Measurements from ENCODE around the gene OPALIN.
"Not testable (repeated sequence)": the region's sequence is repeated elsewhere in the genome, so short reads cannot be mapped to it uniquely, and the experiment has no call there.

The OPALIN gene

DNA sequence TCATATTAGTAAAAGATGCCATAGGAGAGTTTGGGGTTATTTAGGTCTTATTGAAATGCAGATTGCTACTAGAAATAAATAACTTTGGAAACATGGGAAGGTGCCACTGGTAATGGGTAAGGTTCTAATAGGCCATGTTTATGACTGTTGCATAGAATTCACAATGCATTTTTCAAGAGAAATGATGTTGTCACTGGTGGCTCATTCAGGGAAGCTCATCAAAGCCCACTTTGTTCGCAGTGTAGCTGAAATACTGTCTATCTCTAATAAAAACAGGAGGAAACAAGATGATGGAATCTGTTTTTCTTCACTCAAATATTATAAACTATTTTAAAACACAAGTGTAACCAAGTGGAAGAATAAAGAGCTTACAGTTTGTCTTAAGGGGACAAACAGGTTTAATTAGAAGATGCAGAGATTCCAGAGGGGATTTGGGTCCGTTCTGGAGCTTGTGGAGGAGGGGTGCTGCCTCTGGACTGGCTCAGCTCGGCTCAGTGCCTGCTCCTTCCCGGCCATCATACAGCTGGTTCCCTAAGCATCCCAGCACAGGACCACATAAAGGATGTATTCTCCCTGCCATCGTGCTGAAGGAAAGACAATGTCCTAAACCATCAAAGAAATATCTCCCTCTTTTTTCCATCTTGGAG is 20.4 kb downstream of the OPALIN start:
- no peak for DNase-seq (ENCODE audit: low read depth)

DNA sequence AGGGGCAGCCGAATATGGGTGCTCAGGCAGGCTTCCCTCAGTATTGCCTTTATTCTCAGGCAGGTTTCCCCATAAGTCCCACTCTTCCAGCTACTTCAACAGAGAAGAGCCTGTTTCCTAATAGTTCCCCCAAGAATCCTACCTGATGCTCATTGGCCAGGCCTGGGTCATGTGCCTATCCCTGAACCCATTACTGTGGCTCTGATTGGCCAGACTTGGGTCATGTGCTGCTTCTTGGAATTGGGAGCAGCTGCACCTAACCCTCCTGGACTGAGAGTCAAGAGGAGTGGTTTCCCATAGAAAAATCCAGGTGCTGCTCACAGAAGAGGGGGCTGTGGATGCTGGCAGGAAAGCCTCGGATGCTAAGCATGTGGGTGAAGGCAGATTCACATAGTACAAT is 21.7 kb downstream of the OPALIN start:
- DNase-seq (ENCODE audit: low read depth), result no peak

DNA sequence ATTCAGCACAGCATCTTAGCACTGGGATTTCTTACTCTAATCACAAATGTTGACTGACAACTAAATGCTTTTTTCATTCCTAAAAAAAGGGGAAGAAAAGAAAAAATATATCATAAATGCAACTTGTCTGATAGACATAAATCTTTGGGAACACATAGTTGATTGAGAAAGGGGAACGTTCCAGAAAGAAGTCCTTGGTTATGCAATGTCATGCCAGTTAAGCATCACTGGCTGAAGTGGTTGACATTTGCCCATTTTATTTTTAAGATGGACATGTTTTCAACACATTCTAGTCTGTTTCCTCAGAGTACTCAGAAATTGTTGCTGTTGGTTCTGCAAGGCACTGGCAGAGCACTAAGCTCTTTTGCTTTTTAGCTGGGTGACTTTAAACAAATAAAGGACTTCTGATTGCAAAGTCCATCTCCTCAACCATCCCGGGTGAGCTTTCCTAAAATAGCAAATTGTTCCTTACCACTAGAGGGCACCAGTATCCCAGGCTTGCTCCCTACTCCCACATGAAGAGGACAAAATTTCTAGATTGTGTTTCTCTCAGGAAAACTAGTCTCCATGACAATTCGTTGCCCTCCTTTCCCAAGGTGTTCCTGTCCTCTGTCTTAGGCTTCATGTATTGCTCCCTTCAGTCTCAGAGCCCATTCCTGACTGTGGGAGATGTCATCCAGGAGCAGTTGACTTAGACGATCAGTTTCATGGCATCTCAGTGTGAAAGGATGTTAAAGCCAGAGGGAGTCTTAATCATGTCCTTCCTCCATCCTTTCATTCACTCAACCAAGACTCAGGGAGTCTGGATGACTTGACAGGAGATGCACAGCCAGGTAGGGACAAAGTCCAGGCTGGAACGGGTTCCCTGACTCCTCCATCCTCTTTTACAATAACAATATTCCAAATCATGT is 23.9 kb downstream of the OPALIN start:
- DNase-seq (ENCODE audit: low read depth), result peak; percentile 17

DNA sequence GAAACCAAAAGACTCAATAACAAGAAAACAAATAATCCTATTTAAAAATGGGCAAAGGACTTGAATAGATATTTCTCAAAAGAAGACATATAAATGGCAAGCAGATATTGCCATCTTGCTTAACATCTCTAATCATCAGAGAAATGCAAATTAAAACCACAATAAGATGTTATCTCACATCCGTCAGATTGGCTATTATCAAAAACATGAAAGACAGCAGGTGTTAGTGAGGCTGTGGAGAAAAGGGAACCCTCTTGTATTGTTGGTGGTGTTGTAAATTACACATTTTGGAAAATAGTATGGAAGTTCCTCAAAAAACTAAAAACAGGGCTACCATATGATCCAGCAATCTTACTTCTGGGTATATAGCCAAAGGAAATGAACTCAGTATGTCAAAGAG is 25.7 kb downstream of the OPALIN start:
- no peak for DNase-seq (ENCODE audit: low read depth)

DNA sequence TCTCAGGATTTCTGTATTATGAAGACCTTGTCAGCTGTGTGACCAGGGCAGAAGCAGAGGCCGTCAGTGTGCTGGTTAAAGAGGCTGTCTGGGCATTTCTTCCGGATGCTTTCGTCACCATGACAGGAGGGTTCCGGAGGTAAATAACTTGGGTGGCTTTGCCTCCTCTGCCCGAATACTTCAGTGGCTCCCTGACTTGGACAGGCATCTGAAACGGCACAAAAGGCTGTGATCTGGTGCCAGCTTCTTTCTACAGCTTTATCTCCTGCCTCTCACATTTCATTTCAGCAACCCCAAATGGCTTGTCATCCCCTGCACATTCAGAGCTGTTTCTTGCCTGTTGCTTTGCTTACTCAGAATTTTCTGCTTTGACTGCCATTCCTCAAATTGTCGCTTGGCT is 31.3 kb downstream of the OPALIN start:
- DNase-seq (ENCODE audit: low read depth), result no peak

DNA sequence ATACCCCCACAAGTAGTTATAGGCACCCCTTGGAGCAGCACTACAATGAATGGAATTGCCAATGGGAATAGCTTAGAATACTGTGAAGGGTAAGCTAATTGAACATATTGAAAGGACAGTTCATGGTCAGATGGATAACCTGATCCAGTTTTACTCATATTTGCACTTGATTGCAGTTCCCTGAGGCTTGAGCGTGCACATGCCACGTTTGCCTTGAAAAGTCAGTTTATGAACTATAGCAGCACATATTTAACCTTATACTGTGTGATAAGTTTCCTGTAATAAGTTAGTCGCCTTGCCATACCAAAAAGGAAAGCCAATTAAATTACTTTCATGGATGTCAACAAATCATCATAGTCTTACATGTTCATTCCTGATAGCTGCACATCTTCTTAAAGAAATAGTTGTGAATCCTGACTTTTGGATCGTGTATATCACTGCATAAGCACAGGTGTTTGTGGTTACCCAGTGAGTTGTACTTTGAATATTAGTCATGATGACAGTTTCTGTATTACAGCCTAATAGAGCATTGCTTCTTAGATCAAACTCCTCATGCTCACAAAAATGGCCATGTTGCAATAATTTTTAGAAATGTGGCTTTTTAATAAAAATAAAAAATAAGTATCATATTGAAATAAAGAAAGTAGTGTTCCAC is 33.0 kb downstream of the OPALIN start:
- no peak for DNase-seq (ENCODE audit: low read depth)

DNA sequence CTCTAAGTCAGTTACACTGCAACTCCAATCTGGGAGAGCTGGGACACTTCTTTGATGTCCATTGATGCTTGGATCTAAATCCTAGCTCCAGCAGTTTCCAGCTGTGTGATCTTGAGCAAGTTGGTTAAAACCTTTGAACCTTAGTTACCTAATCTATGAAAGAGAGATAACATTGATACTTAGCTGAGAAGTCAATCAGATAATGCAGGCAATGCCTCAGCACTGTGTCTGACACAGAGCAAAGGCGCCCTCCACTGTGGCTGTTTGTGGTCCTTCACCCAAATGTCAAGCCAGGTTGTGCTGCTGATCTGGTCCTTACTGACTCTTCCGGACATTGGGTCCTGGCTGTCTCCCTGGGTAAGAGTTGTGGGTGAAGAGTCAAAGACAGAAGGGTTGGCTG is 34.4 kb downstream of the OPALIN start:
- DNase-seq (ENCODE audit: low read depth), result no peak

DNA sequence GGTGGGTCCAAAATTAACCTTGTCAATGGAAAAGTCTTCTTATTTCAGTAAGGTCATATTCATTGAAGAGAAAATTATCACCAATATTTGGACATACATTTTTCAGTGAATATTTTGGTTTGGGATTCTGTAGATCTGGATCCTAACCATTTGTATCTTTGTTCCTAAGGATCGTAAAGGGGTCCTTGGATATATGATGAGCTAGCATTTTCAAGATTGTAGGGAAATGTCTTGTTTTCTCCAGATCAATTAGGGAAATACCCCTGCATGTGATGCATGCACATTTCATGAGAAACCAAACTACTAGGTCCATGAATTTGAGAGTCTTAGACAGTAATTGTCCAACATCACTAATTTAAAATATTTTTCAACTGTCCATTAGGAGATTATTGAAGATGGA is 36.5 kb downstream of the OPALIN start:
- no peak for DNase-seq (ENCODE audit: low read depth)

DNA sequence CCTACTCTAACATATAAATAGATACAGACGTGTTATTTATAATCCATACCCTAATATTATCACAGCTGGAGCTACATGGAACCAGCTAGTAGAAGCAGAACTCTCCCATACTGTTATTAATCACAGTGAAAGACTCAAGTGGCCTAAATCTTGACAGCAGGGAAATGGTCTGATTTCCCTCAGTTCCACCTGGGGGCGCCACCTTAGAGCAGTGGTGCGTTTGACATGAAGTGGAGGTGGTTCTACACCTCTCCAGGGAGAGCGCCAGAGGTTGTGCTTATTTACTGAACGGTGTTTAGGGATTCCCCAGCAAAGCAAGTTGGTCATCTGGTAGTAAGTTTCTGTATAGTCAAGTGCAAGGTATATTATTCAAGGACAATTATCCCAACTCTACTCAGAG is 37.0 kb downstream of the OPALIN start:
- no peak for DNase-seq (ENCODE audit: low read depth)

DNA sequence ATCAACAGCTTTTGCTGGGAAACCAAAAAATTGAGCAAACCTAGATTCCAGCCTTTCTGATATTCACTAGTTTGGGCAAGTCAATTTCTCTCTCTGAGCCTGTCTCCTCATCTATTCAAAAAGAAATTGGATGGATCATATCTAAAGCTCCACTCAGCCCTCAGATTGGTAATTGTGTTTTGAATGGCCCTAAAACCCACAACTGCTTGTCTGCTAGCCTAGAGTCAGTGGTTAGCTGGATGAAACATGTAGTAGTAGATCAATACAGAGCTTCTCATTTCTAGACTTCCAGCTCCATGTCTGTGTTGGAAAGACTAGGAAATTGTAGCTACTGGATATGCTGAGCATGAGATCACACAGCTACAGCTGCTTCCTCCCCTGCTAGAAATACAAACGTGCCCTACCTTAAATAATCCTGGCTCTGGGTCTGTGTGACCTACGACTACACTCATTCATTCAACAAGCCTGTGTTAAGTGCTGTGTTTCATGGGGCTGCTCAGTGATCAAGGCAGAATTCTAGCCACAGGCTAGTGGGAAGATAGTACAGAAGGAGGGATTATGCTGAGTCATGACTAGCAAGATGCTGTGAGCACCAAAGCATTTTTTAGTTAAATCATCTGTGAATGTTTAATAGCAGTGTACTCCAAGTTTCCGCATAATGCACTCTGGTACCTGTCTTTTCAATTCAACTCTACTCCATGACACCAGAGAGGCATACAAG is 38.9 kb downstream of the OPALIN start:
- DNase-seq (ENCODE audit: low read depth), result no peak

DNA sequence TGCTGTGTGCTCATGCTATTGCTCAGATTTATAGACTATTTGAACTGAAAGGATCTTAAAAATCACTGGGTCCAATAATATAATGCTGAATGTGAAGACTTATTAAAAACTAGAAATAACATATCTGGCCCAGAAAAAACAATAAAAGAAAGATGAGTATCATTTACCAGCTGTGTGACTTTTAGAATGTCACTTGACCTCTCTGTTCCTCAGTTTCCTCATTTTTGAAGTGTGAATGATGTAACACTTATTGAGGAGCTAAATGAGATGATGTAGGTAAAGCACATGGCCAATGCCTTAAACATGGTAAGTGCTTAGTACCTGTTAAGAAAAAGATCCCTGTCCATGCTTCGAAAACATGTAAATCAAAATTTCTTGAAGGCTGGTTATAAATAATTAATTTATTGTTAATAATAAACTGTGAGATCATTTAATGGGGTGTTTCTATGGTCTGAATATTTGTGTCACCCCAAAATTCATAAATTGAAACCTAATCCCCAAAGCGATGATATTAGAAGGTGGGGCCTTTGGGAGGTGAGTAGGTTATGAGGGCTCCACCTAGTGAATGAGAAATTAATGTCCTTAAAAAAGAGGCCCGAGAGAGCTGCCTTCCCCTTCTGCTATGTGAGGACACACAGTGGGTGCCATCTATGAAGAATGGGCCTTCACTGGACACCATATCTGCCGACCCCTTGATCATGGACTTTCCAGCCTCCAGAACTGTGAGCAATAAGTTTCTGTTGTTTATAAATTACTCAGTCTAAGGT is 41.6 kb downstream of the OPALIN start:
- DNase-seq (ENCODE audit: low read depth), result no peak

DNA sequence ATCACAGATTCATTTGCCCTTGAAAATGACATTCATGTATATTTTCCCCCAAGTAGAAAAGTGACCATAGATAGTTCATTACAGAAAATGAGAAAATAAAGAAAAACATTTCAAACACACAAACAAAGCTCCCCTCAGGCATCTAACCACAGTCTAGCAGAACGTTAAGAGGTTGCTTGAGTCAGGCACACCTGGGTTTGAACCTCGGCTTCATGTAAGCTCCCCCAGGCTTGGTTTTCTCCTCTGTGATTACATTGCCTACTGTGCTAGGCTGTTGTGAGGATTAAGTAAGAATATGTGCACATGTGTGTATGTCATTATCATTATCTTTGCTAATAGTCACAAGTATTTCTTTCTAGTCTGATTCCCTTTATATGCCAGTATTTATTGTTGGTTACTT is 45.5 kb downstream of the OPALIN start:
- DNase-seq (ENCODE audit: low read depth), result no peak

DNA sequence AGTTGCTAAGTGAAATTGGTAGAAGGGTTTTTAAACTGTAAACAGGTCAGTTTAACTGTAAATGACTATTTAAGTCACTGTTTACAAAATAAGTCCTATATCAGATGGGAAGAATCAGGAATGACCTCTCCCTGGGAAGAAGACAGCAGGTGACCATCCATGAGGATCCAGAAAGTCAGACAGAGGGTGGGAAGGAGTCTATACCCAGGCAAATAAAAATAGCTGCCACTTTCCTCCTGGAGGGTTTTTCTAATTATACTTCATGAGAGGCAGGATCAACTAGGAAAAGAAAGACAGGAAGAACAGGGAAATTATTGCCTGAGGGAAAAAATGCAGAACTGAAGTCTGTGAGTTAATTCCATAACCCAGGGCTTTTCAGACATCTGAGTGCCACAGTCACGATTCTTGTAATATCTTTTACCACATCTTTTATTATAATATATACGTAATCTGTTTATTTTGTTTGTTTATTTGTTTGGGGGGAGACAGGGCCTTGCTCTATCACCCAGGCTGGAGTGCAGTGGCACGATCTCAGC is 47.6 kb downstream of the OPALIN start:
- no peak for DNase-seq (ENCODE audit: low read depth)

DNA sequence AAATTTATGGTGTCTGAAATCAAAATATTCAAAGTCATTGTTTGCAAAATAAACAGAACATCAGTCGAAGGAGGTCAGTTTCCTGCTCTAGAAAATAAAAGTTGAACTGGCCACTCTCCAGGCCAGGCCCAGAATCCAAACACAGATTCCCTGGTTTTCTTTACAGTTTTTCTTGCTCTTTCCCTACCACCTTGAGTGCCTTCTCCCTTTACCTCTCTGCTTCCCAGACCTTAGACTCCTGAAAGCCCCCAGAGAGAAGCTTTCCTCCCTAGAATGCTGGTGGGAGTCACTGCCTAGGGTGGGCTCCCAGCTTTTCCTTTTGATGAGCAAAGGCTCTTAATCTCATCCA is 48.5 kb downstream of the OPALIN start:
- no peak for DNase-seq (ENCODE audit: low read depth)

DNA sequence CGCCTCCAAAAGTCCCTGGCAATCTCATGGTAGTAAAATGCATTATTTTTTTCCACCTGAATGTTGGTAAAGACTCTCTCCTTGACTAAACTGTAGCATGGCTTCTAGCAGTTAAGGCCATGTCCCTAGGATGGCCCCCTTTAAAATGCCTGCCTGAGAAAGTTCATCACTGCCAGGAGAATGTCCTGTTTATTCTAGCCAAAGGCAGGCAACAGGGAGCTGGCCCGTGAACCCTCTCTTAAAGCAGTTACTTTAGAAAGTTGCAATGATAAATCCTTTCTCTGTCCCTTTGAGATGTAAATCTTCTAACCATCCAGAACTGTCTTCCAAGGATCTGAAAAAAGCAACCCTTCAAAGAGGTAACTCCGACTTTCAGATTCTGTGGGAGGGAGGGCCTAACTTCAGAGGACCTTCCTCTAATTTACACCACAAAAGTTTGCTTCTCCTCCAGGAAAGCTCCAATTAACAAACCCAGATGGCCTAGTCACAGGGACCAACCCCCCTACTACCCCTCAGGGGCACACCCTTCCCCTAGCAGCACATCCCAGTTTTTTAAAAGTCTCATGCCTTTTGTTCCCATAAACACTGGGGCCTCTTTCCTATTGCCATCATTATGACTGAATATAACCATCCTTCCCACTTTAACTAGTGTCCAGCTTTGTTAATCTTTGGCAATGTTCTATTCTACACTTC is 49.0 kb downstream of the OPALIN start:
- no peak for DNase-seq (ENCODE audit: low read depth)

DNA sequence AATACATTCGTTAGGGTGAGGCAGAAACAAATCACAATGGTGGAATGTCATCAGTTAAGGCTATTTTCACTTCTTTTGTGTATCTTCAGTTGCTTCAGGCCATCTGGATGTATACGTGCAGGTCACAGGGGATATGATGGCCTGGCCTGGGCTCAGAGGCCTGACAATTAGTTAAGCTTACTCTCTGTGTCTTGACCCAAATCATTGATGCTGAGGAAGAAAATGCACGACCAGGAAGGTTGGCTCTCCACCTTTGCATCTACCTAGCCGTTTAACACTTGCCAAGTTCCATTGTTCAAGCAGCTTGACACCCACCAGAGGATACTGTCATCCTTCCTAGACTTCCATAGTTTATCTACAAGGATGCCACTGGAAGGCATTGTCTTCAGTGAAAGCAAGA is 49.9 kb downstream of the OPALIN start:
- DNase-seq (ENCODE audit: low read depth), result not testable (repeated sequence)

DNA sequence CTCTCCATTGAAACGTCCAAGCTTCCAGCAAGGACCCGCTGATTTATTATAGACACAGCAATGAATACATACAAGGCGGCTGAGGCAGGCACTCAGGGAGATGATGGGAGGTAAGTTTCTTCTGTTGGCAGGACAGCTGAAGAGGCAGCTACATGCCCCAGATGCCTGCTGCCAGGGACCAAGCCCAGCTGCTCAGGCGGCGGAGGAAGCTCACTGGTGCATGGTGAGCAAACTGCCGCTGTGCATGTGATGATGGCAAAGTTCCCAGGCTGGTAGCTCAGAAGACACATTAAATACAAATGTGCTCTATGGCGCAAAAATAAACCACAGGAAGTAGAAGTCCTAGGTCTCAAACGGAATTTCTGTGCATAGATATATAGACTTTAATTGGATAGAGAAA is 52.3 kb downstream of the OPALIN start:
- no peak for DNase-seq (ENCODE audit: low read depth)

DNA sequence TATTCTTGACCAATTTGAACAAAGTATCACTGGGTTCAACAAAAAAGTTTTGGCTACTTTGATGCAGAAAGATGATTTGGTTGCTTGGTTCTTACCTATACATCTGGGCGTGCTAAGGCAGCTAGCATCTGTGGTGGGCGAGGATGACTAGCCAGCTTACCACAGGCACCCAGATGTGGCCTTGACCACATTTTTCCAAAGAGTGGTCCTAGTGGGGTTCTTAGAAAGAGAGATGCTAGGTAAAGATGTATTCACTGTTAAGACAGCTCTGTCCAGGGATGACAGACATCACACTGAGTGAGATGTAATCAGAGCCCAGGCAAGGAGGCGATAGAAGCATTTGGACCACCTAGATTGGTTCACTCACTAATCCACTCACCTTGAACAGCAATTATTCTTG is 53.8 kb downstream of the OPALIN start:
- no peak for DNase-seq (ENCODE audit: low read depth)

DNA sequence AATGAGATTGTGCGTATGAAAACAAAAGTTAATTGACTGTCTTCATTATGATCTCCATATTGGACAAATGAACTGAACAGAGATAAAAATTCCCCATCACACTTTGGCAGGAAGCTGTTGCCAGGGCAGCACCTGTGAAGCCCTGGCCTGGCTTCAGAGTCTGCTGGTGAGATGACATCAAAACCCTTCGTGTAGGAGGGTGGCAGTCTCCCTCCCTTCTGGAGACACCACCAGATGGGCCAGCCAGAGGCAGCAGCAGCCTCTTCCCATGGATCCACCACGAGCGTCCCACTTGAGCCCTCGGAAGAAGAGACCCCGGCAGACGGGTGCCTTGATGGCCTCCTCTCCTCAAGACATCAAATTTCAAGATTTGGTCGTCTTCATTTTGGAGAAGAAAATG is 54.6 kb downstream of the OPALIN start, which contains the start of gene DNTT:
DNTT (plus strand) TSS at position 205 of the 400 bp plus-strand sequence; CDS start at position 269, 64 bp downstream.
- DNase-seq (ENCODE audit: low read depth), result no peak

DNA sequence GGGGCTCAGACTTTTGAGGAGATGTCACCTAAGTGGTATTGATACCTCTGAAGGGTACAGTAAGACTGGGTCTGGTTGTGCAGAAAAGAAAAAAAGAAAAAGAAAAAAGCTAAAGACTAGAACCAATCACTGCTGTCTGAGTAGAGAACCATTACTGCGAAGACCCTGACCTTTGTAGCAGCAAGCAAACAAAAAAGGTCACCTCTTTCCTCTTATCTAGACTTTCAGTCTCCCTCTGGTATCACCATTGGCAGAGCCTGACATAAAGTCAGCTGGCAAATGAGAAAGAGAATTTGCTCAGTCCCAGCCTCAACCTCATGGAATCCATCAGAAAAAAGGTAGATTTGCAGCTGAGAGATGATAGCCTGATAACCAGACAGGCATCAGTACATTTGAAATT is 57.2 kb downstream of the OPALIN start:
- no peak for DNase-seq (ENCODE audit: low read depth)

DNA sequence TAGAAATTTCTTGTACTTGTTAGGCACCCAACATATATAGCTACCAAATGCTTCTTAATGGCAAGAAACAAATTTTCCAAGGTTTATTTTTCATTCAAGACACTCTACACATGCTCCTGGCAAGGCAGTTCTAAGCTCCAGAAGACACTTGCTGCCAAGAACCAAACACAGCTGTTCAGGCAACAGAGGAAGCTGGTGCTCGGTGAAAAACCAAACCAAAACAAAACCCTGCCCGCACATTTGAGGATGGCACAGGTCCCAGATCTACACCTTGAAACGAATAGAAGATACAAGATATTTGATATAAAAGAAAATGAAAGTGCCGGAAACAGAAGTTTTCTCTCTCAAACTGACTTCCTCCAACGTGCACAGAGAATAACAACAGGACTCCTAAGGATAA is 59.4 kb downstream of the OPALIN start:
- DNase-seq (ENCODE audit: low read depth), result no peak

Measured in GM04504 (cell line).